Astrocyte (in vitro differentiated cells and primary cell): Measurements from ENCODE around the gene MMS19. TPM values are rescaled to one million over a fixed set of nuclear protein-coding genes. Genes with fewer than 3 reads are reported as not detected.

ENCODE experiments used
- DNase-seq: peaks from one replicate; pipeline ENCODE4 v3.0.0-alpha.2; 2010; ENCODE audit warnings: low read depth
- FAIRE-seq: peaks from 2 replicates; lab custom pipeline; 2011; peaks lifted over from hg19 to GRCh38; lab: Jason Lieb, UNC
- H2AFZ ChIP-seq: 2 replicates; pipeline ENCODE4 v1.6.0; 2012; ENCODE audit warnings: low read depth, low read length, inconsistent platforms
- H3K27ac ChIP-seq: 2 replicates; pipeline ENCODE4 v1.5.1; 2011; ENCODE audit warnings: low read depth, low read length, inconsistent platforms
- H3K27me3 ChIP-seq: 2 replicates; pipeline ENCODE4 v1.6.0; 2011; ENCODE audit warnings: low read length, inconsistent platforms; ENCODE audit not compliant: insufficient read depth
- H3K36me3 ChIP-seq: 2 replicates; pipeline ENCODE4 v1.5.1; 2011; ENCODE audit warnings: low read length, inconsistent platforms; ENCODE audit not compliant: insufficient read depth
- H3K4me1 ChIP-seq: 2 replicates; pipeline ENCODE4 v1.5.1; 2011; ENCODE audit warnings: low read length, inconsistent platforms; ENCODE audit not compliant: insufficient read depth
- H3K4me2 ChIP-seq: 2 replicates; pipeline ENCODE4 v1.6.0; 2012; ENCODE audit warnings: low read length, inconsistent platforms
- H3K4me3 ChIP-seq: 2 replicates; pipeline ENCODE4 v1.5.1; 2011; ENCODE audit warnings: low read depth, mild to moderate bottlenecking, low read length, inconsistent platforms; ENCODE audit not compliant: insufficient read depth
- H3K79me2 ChIP-seq: 2 replicates; pipeline ENCODE4 v1.6.0; 2012; ENCODE audit warnings: mild to moderate bottlenecking, low read length, inconsistent platforms; ENCODE audit not compliant: insufficient read depth
- H3K9ac ChIP-seq: 2 replicates; pipeline ENCODE4 v1.6.0; 2012; ENCODE audit warnings: mild to moderate bottlenecking, low read length, inconsistent platforms
- H3K9me3 ChIP-seq: 2 replicates; pipeline ENCODE4 v1.5.1; 2012; ENCODE audit warnings: low read depth, mild to moderate bottlenecking, low read length, inconsistent platforms; ENCODE audit not compliant: insufficient read depth
- H4K20me1 ChIP-seq: 2 replicates; pipeline ENCODE4 v1.6.0; 2012; ENCODE audit warnings: low read length, inconsistent platforms; ENCODE audit not compliant: insufficient read depth
- H3K27ac Mint-ChIP-seq: one replicate; pipeline ENCODE4 v1.8.0; 2021; ENCODE audit warnings: mild to moderate bottlenecking, mixed read lengths; ENCODE audit not compliant: unreplicated experiment
- H3K27me3 Mint-ChIP-seq: one replicate; pipeline ENCODE4 v1.8.0; 2021; ENCODE audit warnings: low read depth, mixed read lengths; ENCODE audit not compliant: unreplicated experiment
- H3K36me3 Mint-ChIP-seq: one replicate; pipeline ENCODE4 v1.8.0; 2021; ENCODE audit warnings: low read depth, mixed read lengths; ENCODE audit not compliant: unreplicated experiment
- H3K4me1 Mint-ChIP-seq: one replicate; pipeline ENCODE4 v1.8.0; 2021; ENCODE audit warnings: low read depth, mixed read lengths; ENCODE audit not compliant: unreplicated experiment
- H3K4me3 Mint-ChIP-seq: one replicate; pipeline ENCODE4 v1.8.0; 2021; ENCODE audit warnings: mild to moderate bottlenecking, moderate library complexity, mixed read lengths; ENCODE audit not compliant: unreplicated experiment
- H3K9me3 Mint-ChIP-seq: one replicate; pipeline ENCODE4 v1.8.0; 2021; ENCODE audit warnings: mild to moderate bottlenecking, mixed read lengths; ENCODE audit not compliant: unreplicated experiment
- CTCF ChIP-seq: IDR thresholded peaks from 2 replicates; pipeline ENCODE4 v1.5.1; 2011; ENCODE audit warnings: low read depth, mild to moderate bottlenecking, inconsistent platforms, low read length, moderate library complexity; ENCODE audit not compliant: insufficient read depth
- EZH2 ChIP-seq: IDR thresholded peaks from 2 replicates; pipeline ENCODE4 v1.6.1; 2012; ENCODE audit warnings: mild to moderate bottlenecking, low read length, inconsistent platforms; ENCODE audit not compliant: insufficient read depth
- total RNA-seq: library from RNA; stranded (reverse); gene quantifications from 2 replicates; pipeline ENCODE4 v1.2.1, GENCODE V29; 2021

Gene MMS19
- total RNA-seq, 1 donor from 2014 or later = 84.4 TPM

GRCh38 chr10:97428572-97428981, 69.6 kb downstream of the MMS19 start:
- FAIRE-seq (no peak), DNase-seq (no peak)
- Mint-ChIP-seq H3K4me3 (peak overlapping the region; percentile 96), H3K27ac (peak overlapping the region; percentile 94), H3K36me3 (peaks cover 12% of the 10 kb centered on the region), H3K27me3 (no peaks in the 10 kb centered on the region), H3K9me3 (no peaks in the 10 kb centered on the region), H3K4me1 (peaks cover 15% of the 10 kb centered on the region)
- no peak for TF ChIP-seq CTCF
- no peak for TF ChIP-seq EZH2
- no peak overlapping the region for H2AFZ ChIP-seq
- H3K27me3 ChIP-seq = no peaks in the 10 kb centered on the region
- H3K9ac ChIP-seq = peak overlapping the region; percentile 90
- H3K36me3 ChIP-seq = peaks cover 27% of the 10 kb centered on the region
- H3K27ac ChIP-seq = peak overlapping the region; percentile 74
- peak overlapping the region; percentile 96 for H3K4me3 ChIP-seq
- H3K4me2 ChIP-seq = peak overlapping the region; percentile 99
- peaks cover 46% of the 10 kb centered on the region for H4K20me1 ChIP-seq
- no peaks in the 10 kb centered on the region for H3K9me3 ChIP-seq
- H3K4me1 ChIP-seq = peaks cover 17% of the 10 kb centered on the region
- peaks cover 66% of the 10 kb centered on the region for H3K79me2 ChIP-seq

DNA sequence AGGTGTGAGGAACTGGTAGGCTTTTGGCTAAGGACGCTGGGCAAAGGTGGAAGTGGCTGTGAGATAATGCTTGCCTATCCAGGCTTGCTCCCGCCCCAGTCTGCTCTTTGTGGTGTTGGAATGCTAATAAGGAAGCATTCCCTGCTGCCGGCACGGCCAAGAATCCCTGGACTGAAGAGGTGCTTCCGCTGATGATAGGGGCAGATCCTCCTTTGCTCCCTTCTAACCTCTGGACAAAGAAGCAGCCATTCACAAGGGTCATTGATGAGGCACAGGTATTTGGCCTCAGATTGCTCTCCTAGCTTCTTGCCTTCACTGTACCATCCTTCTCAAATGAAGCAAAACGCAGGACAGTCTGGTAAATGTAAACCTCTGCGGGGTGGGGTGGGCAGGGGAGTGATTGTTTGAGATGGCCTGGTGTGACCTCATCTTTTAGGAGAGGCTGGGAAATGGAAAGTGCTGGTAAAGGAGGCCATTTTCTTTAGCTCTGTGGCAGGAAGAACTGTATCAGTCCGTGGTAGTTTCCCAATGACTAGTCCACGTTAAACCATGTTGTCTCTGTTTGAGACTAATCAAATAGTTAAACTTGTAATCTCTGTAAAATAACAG, 70.5 kb downstream of the MMS19 start:
- FAIRE-seq = no peak
- Mint-ChIP-seq H3K4me1 (peaks cover 22% of the 10 kb centered on the region), H3K27me3 (no peaks in the 10 kb centered on the region), H3K4me3 (peak overlapping the region; percentile 96), H3K27ac (peak overlapping the region; percentile 91), H3K9me3 (no peaks in the 10 kb centered on the region), H3K36me3 (peaks cover 12% of the 10 kb centered on the region)
- Histone ChIP-seq H4K20me1 (peaks cover 44% of the 10 kb centered on the region), H3K27me3 (no peaks in the 10 kb centered on the region), H2AFZ (peak overlapping the region; percentile 30), H3K9ac (peak overlapping the region; percentile 90), H3K9me3 (no peaks in the 10 kb centered on the region), H3K27ac (peak overlapping the region; percentile 74), H3K4me3 (peak overlapping the region; percentile 96), H3K79me2 (peaks cover 66% of the 10 kb centered on the region), H3K4me1 (peaks cover 24% of the 10 kb centered on the region), H3K4me2 (peak overlapping the region; percentile 99), H3K36me3 (peaks cover 23% of the 10 kb centered on the region)
- no peak for TF ChIP-seq CTCF
- TF ChIP-seq EZH2 = no peak
- DNase-seq = no peak
